ENCODE measurements around the gene FEZ2.

The FEZ2 gene, protein sequence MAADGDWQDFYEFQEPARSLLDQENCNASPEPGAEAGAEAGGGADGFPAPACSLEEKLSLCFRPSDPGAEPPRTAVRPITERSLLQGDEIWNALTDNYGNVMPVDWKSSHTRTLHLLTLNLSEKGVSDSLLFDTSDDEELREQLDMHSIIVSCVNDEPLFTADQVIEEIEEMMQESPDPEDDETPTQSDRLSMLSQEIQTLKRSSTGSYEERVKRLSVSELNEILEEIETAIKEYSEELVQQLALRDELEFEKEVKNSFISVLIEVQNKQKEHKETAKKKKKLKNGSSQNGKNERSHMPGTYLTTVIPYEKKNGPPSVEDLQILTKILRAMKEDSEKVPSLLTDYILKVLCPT

DNA sequence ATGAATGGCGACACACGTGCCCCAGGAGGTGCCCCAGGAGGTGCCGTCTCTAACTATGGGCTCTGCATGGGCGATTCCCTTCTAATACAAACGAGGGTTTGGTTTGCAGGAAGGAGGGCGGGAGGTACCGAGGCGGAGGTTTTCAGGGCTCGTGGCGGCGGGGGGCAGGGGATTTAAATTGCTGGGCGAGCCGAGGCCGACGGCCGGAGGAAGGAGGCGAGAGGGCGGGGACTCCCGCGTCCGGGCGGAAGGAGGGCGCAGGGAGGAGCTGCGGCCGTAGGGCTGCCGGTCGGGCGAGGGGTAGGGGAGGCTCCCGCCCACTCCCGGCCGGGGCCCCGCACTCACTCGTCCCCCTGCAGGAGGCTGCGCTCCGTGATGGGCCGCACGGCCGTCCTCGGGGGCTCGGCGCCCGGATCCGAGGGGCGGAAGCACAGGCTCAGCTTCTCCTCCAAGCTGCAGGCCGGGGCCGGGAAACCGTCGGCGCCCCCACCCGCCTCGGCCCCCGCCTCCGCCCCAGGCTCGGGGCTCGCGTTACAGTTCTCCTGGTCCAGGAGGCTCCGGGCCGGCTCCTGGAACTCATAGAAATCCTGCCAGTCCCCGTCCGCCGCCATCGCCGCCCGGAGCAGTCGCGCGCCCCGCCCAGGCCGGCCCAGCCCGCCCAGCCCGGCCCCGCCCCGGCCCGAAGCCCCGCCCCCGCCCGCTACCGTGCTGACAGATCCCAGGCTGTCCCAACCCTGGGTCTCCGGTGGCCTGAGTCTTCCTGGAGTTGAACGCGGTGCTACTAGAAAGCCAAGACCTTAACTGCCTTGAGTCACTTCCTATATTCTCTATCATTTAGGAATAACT, at the start of gene FEZ2:
Gene FEZ2 (minus strand): TSS at position 637 of the 846 bp plus-strand sequence. CDS start 26 bp downstream, at position 611.
- no peak for TF ChIP-seq EZH2phosphoT487 (conservative IDR thresholded peaks at IDR 0.05; ENCODE audit: low read length)
- TF ChIP-seq, protein P1, sequence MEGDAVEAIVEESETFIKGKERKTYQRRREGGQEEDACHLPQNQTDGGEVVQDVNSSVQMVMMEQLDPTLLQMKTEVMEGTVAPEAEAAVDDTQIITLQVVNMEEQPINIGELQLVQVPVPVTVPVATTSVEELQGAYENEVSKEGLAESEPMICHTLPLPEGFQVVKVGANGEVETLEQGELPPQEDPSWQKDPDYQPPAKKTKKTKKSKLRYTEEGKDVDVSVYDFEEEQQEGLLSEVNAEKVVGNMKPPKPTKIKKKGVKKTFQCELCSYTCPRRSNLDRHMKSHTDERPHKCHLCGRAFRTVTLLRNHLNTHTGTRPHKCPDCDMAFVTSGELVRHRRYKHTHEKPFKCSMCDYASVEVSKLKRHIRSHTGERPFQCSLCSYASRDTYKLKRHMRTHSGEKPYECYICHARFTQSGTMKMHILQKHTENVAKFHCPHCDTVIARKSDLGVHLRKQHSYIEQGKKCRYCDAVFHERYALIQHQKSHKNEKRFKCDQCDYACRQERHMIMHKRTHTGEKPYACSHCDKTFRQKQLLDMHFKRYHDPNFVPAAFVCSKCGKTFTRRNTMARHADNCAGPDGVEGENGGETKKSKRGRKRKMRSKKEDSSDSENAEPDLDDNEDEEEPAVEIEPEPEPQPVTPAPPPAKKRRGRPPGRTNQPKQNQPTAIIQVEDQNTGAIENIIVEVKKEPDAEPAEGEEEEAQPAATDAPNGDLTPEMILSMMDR (IDR thresholded peaks at IDR 0.05; ENCODE audit: insufficient read depth, low read length, poor library complexity, severe bottlenecking): no peak
- Histone ChIP-seq H3K36me3 (ENCODE audit: low read length) (no peaks in the 10 kb centered on the region), H3K79me2 (ENCODE audit: insufficient read depth, low read length) (peaks cover 20% of the 10 kb centered on the region; the same call in 1 of the 2 replicates), H3K27me3 (ENCODE audit: low read length) (no peaks in the 10 kb centered on the region), H2AFZ (ENCODE audit: low read depth, low read length, severe bottlenecking) (peak within 1 kb of the TSS; percentile 87), H3F3A (ENCODE audit: insufficient read depth) (no peaks in the 10 kb centered on the region), H3K9me3 (ENCODE audit: insufficient read depth, low read length) (no peaks in the 10 kb centered on the region), H3K9ac (ENCODE audit: low read length) (peak within 1 kb of the TSS; percentile 65), H4K20me1 (ENCODE audit: low read depth, low read length) (no peaks in the 10 kb centered on the region), H3K4me3 (ENCODE audit: insufficient read depth, low read length, poor library complexity, severe bottlenecking) (peak within 1 kb of the TSS; percentile 68), H3K4me2 (ENCODE audit: low read depth, low read length, poor library complexity, severe bottlenecking) (peak within 1 kb of the TSS; percentile 87), H3K27ac (ENCODE audit: low read depth, low read length) (peak within 1 kb of the TSS; percentile 44), H3K9me2 (replicated peaks; ENCODE audit: insufficient read depth, low read length) (no peaks in the 10 kb centered on the region)

DNA sequence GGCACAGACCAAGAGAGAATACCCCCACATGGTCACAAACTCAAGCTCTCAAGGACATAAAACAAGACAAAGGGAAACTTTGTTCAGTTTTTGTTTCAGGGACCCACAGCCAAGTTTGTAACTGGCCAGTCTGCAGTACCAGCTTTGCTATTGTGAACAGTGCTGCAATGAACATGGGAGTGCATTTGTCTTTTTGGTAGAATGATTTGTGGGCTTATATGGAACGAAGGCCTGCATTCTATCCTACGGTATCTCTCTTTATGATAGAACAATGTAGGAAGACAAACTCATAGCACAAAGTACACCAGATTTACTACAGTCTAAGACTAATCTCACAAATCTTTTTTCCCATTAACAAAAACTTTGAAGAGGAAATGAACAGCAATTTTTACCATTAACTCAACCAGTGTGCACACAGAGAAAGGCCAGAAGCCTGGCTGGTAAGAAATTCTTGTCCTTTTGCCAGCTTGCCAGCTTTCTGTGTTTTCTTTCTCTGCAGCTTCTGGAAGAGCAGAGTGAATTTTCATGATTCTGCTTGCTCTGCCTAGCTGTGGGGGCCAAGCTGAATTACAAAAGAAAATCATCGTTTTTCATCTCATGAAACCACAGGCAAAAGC, 37.1 kb upstream of the FEZ2 start:
- H4K20me1 ChIP-seq (ENCODE audit: low read depth, low read length): no peaks in the 10 kb centered on the region
- H3K27ac ChIP-seq (ENCODE audit: low read depth, low read length): no peak overlapping the region
- no peak overlapping the region for H3K4me2 ChIP-seq (ENCODE audit: low read depth, low read length, poor library complexity, severe bottlenecking)
- no peaks in the 10 kb centered on the region for H3K9me3 ChIP-seq (ENCODE audit: insufficient read depth, low read length)
- H3K4me3 ChIP-seq (ENCODE audit: insufficient read depth, low read length, poor library complexity, severe bottlenecking): no peak overlapping the region
- no peak overlapping the region for H2AFZ ChIP-seq (ENCODE audit: low read depth, low read length, severe bottlenecking)
- no peaks in the 10 kb centered on the region for H3K9me2 ChIP-seq (replicated peaks; ENCODE audit: insufficient read depth, low read length)
- no peaks in the 10 kb centered on the region for H3K27me3 ChIP-seq (ENCODE audit: low read length)
- H3K36me3 ChIP-seq (ENCODE audit: low read length): no peaks in the 10 kb centered on the region
- H3K9ac ChIP-seq (ENCODE audit: low read length): no peak overlapping the region
- H3K79me2 ChIP-seq (ENCODE audit: insufficient read depth, low read length): no peaks in the 10 kb centered on the region
- TF ChIP-seq, protein P1 (IDR thresholded peaks at IDR 0.05; ENCODE audit: insufficient read depth, low read length, poor library complexity, severe bottlenecking): no peak
- TF ChIP-seq EZH2phosphoT487 (conservative IDR thresholded peaks at IDR 0.05; ENCODE audit: low read length): no peak
- H3F3A ChIP-seq (ENCODE audit: insufficient read depth): no peaks in the 10 kb centered on the region

DNA sequence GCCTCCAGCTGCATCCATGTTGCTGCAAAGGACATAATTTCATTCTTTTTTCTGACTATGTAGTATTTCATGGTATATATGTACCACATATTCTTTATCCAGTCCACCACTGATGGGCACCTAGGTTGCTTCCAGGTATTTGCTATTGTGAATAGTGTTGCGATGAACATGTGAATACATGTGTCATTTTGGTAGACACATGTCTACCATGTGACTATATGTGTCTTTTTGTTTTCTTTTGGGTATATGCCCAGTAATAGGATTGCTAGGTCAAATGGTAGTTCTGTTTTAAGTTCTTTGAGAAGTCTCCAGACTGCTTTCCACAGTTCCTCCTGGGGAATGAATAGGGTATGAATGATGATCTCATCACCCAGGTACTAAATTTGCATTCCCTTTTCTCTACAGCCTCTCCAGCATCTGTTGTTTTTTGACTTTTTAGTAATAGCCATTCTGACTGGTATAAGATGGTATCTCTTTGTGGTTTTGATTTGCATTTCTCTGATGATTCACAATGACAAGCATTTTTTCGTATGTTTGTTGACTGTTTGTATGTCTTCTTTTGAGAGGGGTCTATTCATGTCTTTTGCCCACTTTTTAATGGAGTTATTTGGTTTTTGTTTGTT, 35.6 kb upstream of the FEZ2 start:
- no peak overlapping the region for H3K4me3 ChIP-seq (ENCODE audit: insufficient read depth, low read length, poor library complexity, severe bottlenecking)
- H3K9ac ChIP-seq (ENCODE audit: low read length): no peak overlapping the region
- H3K27ac ChIP-seq (ENCODE audit: low read depth, low read length): no peak overlapping the region
- TF ChIP-seq, protein P1 (IDR thresholded peaks at IDR 0.05; ENCODE audit: insufficient read depth, low read length, poor library complexity, severe bottlenecking): no peak
- no peak for TF ChIP-seq EZH2phosphoT487 (conservative IDR thresholded peaks at IDR 0.05; ENCODE audit: low read length)
- no peaks in the 10 kb centered on the region for H3K79me2 ChIP-seq (ENCODE audit: insufficient read depth, low read length)
- H3K9me3 ChIP-seq (ENCODE audit: insufficient read depth, low read length): no peaks in the 10 kb centered on the region
- no peaks in the 10 kb centered on the region for H4K20me1 ChIP-seq (ENCODE audit: low read depth, low read length)
- no peaks in the 10 kb centered on the region for H3K36me3 ChIP-seq (ENCODE audit: low read length)
- no peaks in the 10 kb centered on the region for H3K27me3 ChIP-seq (ENCODE audit: low read length)
- no peak overlapping the region for H2AFZ ChIP-seq (ENCODE audit: low read depth, low read length, severe bottlenecking)
- no peaks in the 10 kb centered on the region for H3K9me2 ChIP-seq (replicated peaks; ENCODE audit: insufficient read depth, low read length)
- no peaks in the 10 kb centered on the region for H3F3A ChIP-seq (ENCODE audit: insufficient read depth)
- no peak overlapping the region for H3K4me2 ChIP-seq (ENCODE audit: low read depth, low read length, poor library complexity, severe bottlenecking)
